K562 (cell line): ENCODE measurements around the gene SPEG. TPM values are rescaled to one million over a fixed set of nuclear protein-coding genes. Genes with fewer than 3 reads are reported as not detected.
A peak's percentile ranks its signal among the peaks of the same experiment; 100 is the strongest.

Source experiments
- ARID3B ChIP-seq: fragments of 250-450 bp; sonication (Bioruptor Pico); IDR thresholded peaks from 2 replicates; pipeline ENCODE4 v1.4.0; 2020; ENCODE audit warnings: borderline replicate concordance
- ATF1 ChIP-seq, 2 experiments: fragments of 450-650 bp in 1 of 2; IDR thresholded peaks; 2 replicates each; pipeline ENCODE4 v1.6.1; 2016; ENCODE audit warnings: missing compliant biosample characterization in 1 of 2, missing genetic modification characterization in 1 of 2
- BCL6 ChIP-seq: fragments of 250-450 bp; sonication (Bioruptor Pico); IDR thresholded peaks from 2 replicates; pipeline ENCODE4 v1.4.0; 2020
- DIDO1 ChIP-seq: fragments of 450-650 bp; IDR thresholded peaks from 2 replicates; pipeline ENCODE4 v1.6.1; 2016; ENCODE audit warnings: low read depth, missing biosample characterization, missing genetic modification characterization
- DNMT1 ChIP-seq: fragments of 450-650 bp; IDR thresholded peaks from 2 replicates; pipeline ENCODE4 v1.6.1; 2016; ENCODE audit warnings: antibody characterized with exemption, mild to moderate bottlenecking
- E2F5 ChIP-seq: sonication (generic); formaldehyde crosslinking; IDR thresholded peaks from 2 replicates; pipeline ENCODE4 v1.8.0; 2022; ENCODE audit warnings: mild to moderate bottlenecking, missing genetic modification reagents
- GABPA ChIP-seq: fragments of 200-800 bp; sonication (Bioruptor generic); conservative IDR thresholded peaks from 2 replicates; pipeline ENCODE4 v1.6.1; 2016; ENCODE audit warnings: low read depth, missing genetic modification characterization, missing compliant biosample characterization
- MXD1 ChIP-seq: fragments of 250-450 bp; sonication (Bioruptor Pico); IDR thresholded peaks from 2 replicates; pipeline ENCODE4 v1.8.0; 2021; ENCODE audit warnings: borderline replicate concordance, mild to moderate bottlenecking, moderate library complexity; ENCODE audit not compliant: poor library complexity, severe bottlenecking
- MYNN ChIP-seq, 2 experiments: sonication (generic); formaldehyde crosslinking in 1 of 2; IDR thresholded peaks; 2 replicates each; pipeline versions ENCODE4 v1.5.0 to v1.6.1; 2016 to 2020; ENCODE audit warnings: antibody characterized with exemption in 1 of 2, missing genetic modification reagents in 1 of 2
- NR4A1 ChIP-seq, 2 experiments: fragments of 250-450 bp in 1 of 2; fragments of 450-650 bp in 1 of 2; sonication (Bioruptor Pico) in 1 of 2; IDR thresholded peaks; 2 replicates each; pipeline versions ENCODE4 v1.4.0 to v1.6.1; 2016 to 2020; ENCODE audit warnings: mild to moderate bottlenecking in 2 of 2, missing compliant biosample characterization in 1 of 2, missing genetic modification characterization in 1 of 2, moderate library complexity in 1 of 2
- PTTG1 ChIP-seq: fragments of 450-650 bp; IDR thresholded peaks from 2 replicates; pipeline ENCODE4 v1.6.1; 2016; ENCODE audit warnings: low read depth, mild to moderate bottlenecking, missing genetic modification characterization, missing compliant biosample characterization
- SOX6 ChIP-seq: fragments of 450-650 bp; IDR thresholded peaks from 2 replicates; pipeline ENCODE4 v1.6.1; 2014; ENCODE audit warnings: mild to moderate bottlenecking
- SP1 ChIP-seq: sonication (generic); formaldehyde crosslinking; IDR thresholded peaks from 2 replicates; pipeline ENCODE4 v1.8.1; 2022; ENCODE audit warnings: mild to moderate bottlenecking, missing genetic modification reagents
- SRSF1 ChIP-seq: fragments of 200-400 bp; formaldehyde crosslinking; IDR thresholded peaks from 2 replicates; pipeline ENCODE4 v1.6.1; 2017; ENCODE audit warnings: mild to moderate bottlenecking, low read depth, low read length, moderate library complexity
- SRSF9 ChIP-seq: fragments of 200-400 bp; formaldehyde crosslinking; IDR thresholded peaks from 2 replicates; pipeline ENCODE4 v1.6.1; 2017; ENCODE audit warnings: low read depth, low read length, borderline replicate concordance
- TFAP4 ChIP-seq: sonication (generic); formaldehyde crosslinking; IDR thresholded peaks from 2 replicates; pipeline ENCODE4 v1.8.0; 2022; ENCODE audit warnings: missing genetic modification reagents, mild to moderate bottlenecking, moderate library complexity, borderline replicate concordance
- ZFP1 ChIP-seq: fragments of 450-650 bp; formaldehyde crosslinking; IDR thresholded peaks from 2 replicates; pipeline ENCODE4 v1.4.0; 2020; ENCODE audit warnings: mild to moderate bottlenecking, mixed read lengths
- ZNF507 ChIP-seq: conservative IDR thresholded peaks from 2 replicates; pipeline ENCODE4 v1.6.1; 2017; ENCODE audit warnings: missing genetic modification characterization, missing compliant biosample characterization
- ZNF655 ChIP-seq: fragments of 250-450 bp; sonication (Bioruptor Pico); IDR thresholded peaks from 2 replicates; pipeline ENCODE4 v1.5.0; 2021
- ZNF77 ChIP-seq: fragments of 250-450 bp; sonication (Bioruptor Pico); IDR thresholded peaks from 2 replicates; pipeline ENCODE4 v1.5.0; 2020
- polyA plus RNA-seq, 8 experiments: library from polyadenylated mRNA; depleted of rRNA in 4 of 8; stranded (reverse) in 5 of 8; unstranded in 3 of 8; fragments of >200 nt; fragmentation: Nextera tagmentation in 2 of 8; fragmentation: Illumina TruSeq in 1 of 8; extraction: Ambion mirVana in 2 of 8; extraction: Trizol in 1 of 8; gene quantifications; 2 replicates each; pipeline versions ENCODE4 v1.2.1 to v1.2.3, GENCODE V29; 2011 to 2014; ENCODE audit warnings: inconsistent platforms in 1 of 8, missing spikeins in 1 of 8
- total RNA-seq, 7 experiments: library from RNA; depleted of rRNA in 6 of 7; stranded (reverse); fragments of >200 nt in 6 of 7; fragmentation: Illumina TruSeq in 2 of 7; extraction: Trizol in 2 of 7; gene quantifications; 2 replicates each; pipeline versions ENCODE4 v1.2.1 to v1.2.3, GENCODE V29; 2011 to 2021; ENCODE audit warnings: low replicate concordance in 1 of 7

Gene SPEG
- total and polyA plus RNA-seq, 9 of the 15 experiments (the other 6 are each of a cell fraction or from before 2014, with no cell fraction given), result 0.49 to 8.7 (median 3.0) TPM

- TF ChIP-seq ZNF507 (tag), result no peak
- TF ChIP-seq ZNF77, result no peak
- 0 out of 2 replicates have a peak, but pooled peaks have one; percentile 20 for TF ChIP-seq GABPA
- TF ChIP-seq ARID3B, result no peak
- TF ChIP-seq ATF1 (CRISPR knock-in tag; IDR thresholded peaks at IDR 0.05), result no peak
- TF ChIP-seq ATF1 (tag; IDR thresholded peaks at IDR 0.05), result peak; percentile 63; the same call in 1 of the 2 replicates
- peak; percentile 98 for TF ChIP-seq TFAP4 (CRISPR knock-in tag)
- no peak for TF ChIP-seq DIDO1 (tag)
- no peak for TF ChIP-seq DNMT1
- TF ChIP-seq MYNN (IDR thresholded peaks at IDR 0.05), result peak; percentile 85
- no peak for TF ChIP-seq MYNN (CRISPR knock-in tag; IDR thresholded peaks at IDR 0.05)
- no peak for TF ChIP-seq E2F5 (CRISPR knock-in tag)
- TF ChIP-seq ZFP1 (CRISPR knock-in tag), result no peak
- TF ChIP-seq SRSF1, result no peak
- TF ChIP-seq PTTG1 (tag), result no peak
- TF ChIP-seq SOX6, result peak; percentile 73
- no peak for TF ChIP-seq SRSF9
- no peak for TF ChIP-seq BCL6 (CRISPR knock-in tag)
- TF ChIP-seq ZNF655 (CRISPR knock-in tag), result no peak
- no peak for TF ChIP-seq NR4A1 (CRISPR knock-in tag; IDR thresholded peaks at IDR 0.05)
- no peak for TF ChIP-seq NR4A1 (tag; IDR thresholded peaks at IDR 0.05)
- no peak for TF ChIP-seq MXD1 (CRISPR knock-in tag)
- TF ChIP-seq SP1 (CRISPR knock-in tag), result peak; percentile 68
These were observed 75.3 kb downstream of the SPEG start (continued) for GRCh38 chr2:219509780-219510511.
